CD8-positive, alpha-beta memory T cell (primary cell): ENCODE results near the gene REV3L. TPM values are rescaled to one million over a fixed set of nuclear protein-coding genes. Genes with fewer than 3 reads are reported as not detected.
"Not testable (repeated sequence)": the region's sequence is repeated elsewhere in the genome, so short reads cannot be mapped to it uniquely, and the experiment has no call there.

ENCODE experiments used
- CTCF ChIA-PET: fragments of 350-600 bp; sonication (Branson Sonifier 250); formaldehyde crosslinking; loops from one replicate; lab custom pipeline; 2021; ENCODE audit warnings: antibody characterized with exemption; lab: Charles Lee
- POLR2A ChIA-PET: fragments of 350-600 bp; sonication (Branson Sonifier 250); formaldehyde crosslinking; loops from one replicate; lab custom pipeline; 2021; ENCODE audit warnings: antibody characterized with exemption; lab: Charles Lee
- DNase-seq, 5 donors: peaks; one replicate each; pipeline versions ENCODE4 v3.0.0 to v3.0.0-alpha.2; 2020 to 2022; ENCODE audit warnings: mixed read lengths in 1 of 5
- H3K27ac ChIP-seq: one replicate; pipeline ENCODE4 v1.7.0; 2013; ENCODE audit warnings: low read depth, mild to moderate bottlenecking, low read length, moderate library complexity
- H3K27me3 ChIP-seq: 2 replicates; pipeline ENCODE4 v1.7.0; 2013; ENCODE audit warnings: low read length, mild to moderate bottlenecking; ENCODE audit not compliant: insufficient read depth, poor library complexity, severe bottlenecking
- H3K36me3 ChIP-seq: 2 replicates; pipeline ENCODE4 v1.7.0; 2013; ENCODE audit warnings: mild to moderate bottlenecking, low read length, moderate library complexity; ENCODE audit not compliant: insufficient read depth
- H3K4me1 ChIP-seq: 2 replicates; pipeline ENCODE4 v1.7.0; 2013; ENCODE audit warnings: mild to moderate bottlenecking, low read length, moderate library complexity; ENCODE audit not compliant: insufficient read depth
- H3K4me3 ChIP-seq: 2 replicates; pipeline ENCODE4 v1.7.0; 2013; ENCODE audit warnings: mild to moderate bottlenecking, low read length
- H3K9me3 ChIP-seq: 2 replicates; pipeline ENCODE4 v1.7.0; 2013; ENCODE audit warnings: mild to moderate bottlenecking, low read length
- H3K27ac Mint-ChIP-seq, 8 donors: one replicate each; pipeline ENCODE4 v1.8.0; 2020 to 2021; ENCODE audit warnings: mixed read lengths in 8 of 8, mild to moderate bottlenecking in 6 of 8, inconsistent platforms in 3 of 8, moderate library complexity in 3 of 8
- H3K27me3 Mint-ChIP-seq, 2 donors: one replicate each; pipeline ENCODE4 v1.8.0; 2020 to 2021; ENCODE audit warnings: mixed read lengths in 2 of 2, mild to moderate bottlenecking in 1 of 2, moderate library complexity in 1 of 2
- H3K36me3 Mint-ChIP-seq, 3 donors: one replicate each; pipeline ENCODE4 v1.8.0; 2020 to 2021; ENCODE audit warnings: mixed read lengths in 3 of 3, inconsistent platforms in 1 of 3, mild to moderate bottlenecking in 1 of 3
- H3K4me1 Mint-ChIP-seq, 3 donors: one replicate each; pipeline ENCODE4 v1.8.0; 2020 to 2021; ENCODE audit warnings: mixed read lengths in 3 of 3, inconsistent platforms in 1 of 3, mild to moderate bottlenecking in 1 of 3
- H3K4me3 Mint-ChIP-seq, 7 donors: one replicate each; pipeline ENCODE4 v1.8.0; 2020 to 2021; ENCODE audit warnings: mixed read lengths in 7 of 7, mild to moderate bottlenecking in 6 of 7, moderate library complexity in 4 of 7, inconsistent platforms in 2 of 7
- H3K9me3 Mint-ChIP-seq, 5 donors: one replicate each; pipeline ENCODE4 v1.8.0; 2020 to 2022; ENCODE audit warnings: mixed read lengths in 5 of 5, mild to moderate bottlenecking in 3 of 5, moderate library complexity in 2 of 5, inconsistent platforms in 1 of 5
- polyA plus RNA-seq: library from polyadenylated mRNA; unstranded; fragments of 300-500 nt; fragmentation: Illumina TruSeq; gene quantifications from one replicate; pipeline ENCODE4 v1.2.3, GENCODE V29; 2021
- total RNA-seq, 2 experiments: library from RNA; stranded (reverse); gene quantifications; one replicate each; pipeline ENCODE4 v1.2.3, GENCODE V29; 2021

REV3L gene
- total and polyA plus RNA-seq, 3 experiments from 2014 or later = 16.5 to 27.0 (median 20.8) TPM

- Mint-ChIP-seq H3K4me3 (no peak overlapping the region), H3K4me1 (peaks cover 15 to 21% (median 20%) of the 10 kb centered on the region in 3 donors), H3K27ac (peak overlapping the region in 3 of 8 donors; percentile 25 to 46 (median 36)), H3K27me3 (no peaks in the 10 kb centered on the region), H3K9me3 (no peaks in the 10 kb centered on the region), H3K36me3 (peaks cover under 1 to 22% (median 4%) of the 10 kb centered on the region in 3 donors)
- H3K27ac ChIP-seq = no peak overlapping the region
- POLR2A ChIA-PET = no interaction called here
- H3K4me3 ChIP-seq = no peak overlapping the region
- no peak for DNase-seq
- CTCF ChIA-PET = interaction anchor here (0.9 to 1.2 kb wide), 2 partner anchors 35 to 36 kb away, joined by 3 read pairs; a partner anchor contains a TSS
- no peaks in the 10 kb centered on the region for H3K27me3 ChIP-seq
- no peaks in the 10 kb centered on the region for H3K9me3 ChIP-seq
- no peaks in the 10 kb centered on the region for H3K36me3 ChIP-seq
- no peaks in the 10 kb centered on the region for H3K4me1 ChIP-seq
These were observed 188.5 kb downstream of the REV3L start for GRCh38 chr6:111294374-111294967.

- Histone ChIP-seq H3K27me3 (no peaks in the 10 kb centered on the region), H3K27ac (no peak overlapping the region), H3K36me3 (no peaks in the 10 kb centered on the region), H3K4me1 (no peaks in the 10 kb centered on the region), H3K9me3 (no peaks in the 10 kb centered on the region), H3K4me3 (no peak overlapping the region)
- Mint-ChIP-seq H3K27me3 (no peaks in the 10 kb centered on the region), H3K36me3 (peaks cover 0 to 20% (median 4%) of the 10 kb centered on the region in 3 donors), H3K4me1 (peaks cover 15 to 21% (median 20%) of the 10 kb centered on the region in 3 donors), H3K9me3 (no peaks in the 10 kb centered on the region), H3K4me3 (no peak overlapping the region), H3K27ac (peak overlapping the region in 2 of 8 donors; percentile 60 to 74)
- ChIA-PET POLR2A (no interaction called here), CTCF (no interaction called here)
- no peak for DNase-seq
These were observed 191.4 kb downstream of the REV3L start for GRCh38 chr6:111291336-111292259.

- H3K4me3 ChIP-seq, DNase-seq, CTCF ChIA-PET, H3K27me3 Mint-ChIP-seq, H3K9me3 ChIP-seq, H3K4me3 Mint-ChIP-seq, POLR2A ChIA-PET, H3K4me1 ChIP-seq, H3K27me3 ChIP-seq, H3K9me3 Mint-ChIP-seq, H3K27ac ChIP-seq, H3K36me3 ChIP-seq: not testable (repeated sequence)
- peak overlapping the region in 2 of 8 donors; percentile 32 to 42 for H3K27ac Mint-ChIP-seq
- H3K4me1 Mint-ChIP-seq = peaks cover 15 to 21% (median 20%) of the 10 kb centered on the region in 3 donors
- H3K36me3 Mint-ChIP-seq = peaks cover 0 to 17% (median 6%) of the 10 kb centered on the region in 3 donors
These were observed 192.2 kb downstream of the REV3L start for GRCh38 chr6:111290689-111291335.

GRCh38 chr6:111284356-111284755 is 198.7 kb downstream of the REV3L start:
- H3K27ac ChIP-seq, H3K4me1 Mint-ChIP-seq, POLR2A ChIA-PET, H3K27me3 ChIP-seq, H3K36me3 ChIP-seq, H3K4me3 ChIP-seq, H3K9me3 ChIP-seq, H3K9me3 Mint-ChIP-seq, H3K27me3 Mint-ChIP-seq, CTCF ChIA-PET, DNase-seq, H3K4me1 ChIP-seq, H3K4me3 Mint-ChIP-seq: not testable (repeated sequence)
- Mint-ChIP-seq H3K36me3 (peaks cover 21 to 45% (median 27%) of the 10 kb centered on the region in 3 donors), H3K27ac (peak overlapping the region in 1 of 8 donors; percentile 21)

- Mint-ChIP-seq H3K36me3 (peaks cover 26 to 50% (median 28%) of the 10 kb centered on the region in 3 donors), H3K4me3 (no peak overlapping the region), H3K27ac (peak overlapping the region in 2 of 8 donors; percentile 21 to 43), H3K27me3 (no peaks in the 10 kb centered on the region), H3K4me1 (peaks cover 0 to 9% (median 0%) of the 10 kb centered on the region in 3 donors), H3K9me3 (no peaks in the 10 kb centered on the region)
- Histone ChIP-seq H3K4me3 (no peak overlapping the region), H3K27ac (no peak overlapping the region), H3K27me3 (no peaks in the 10 kb centered on the region), H3K9me3 (no peaks in the 10 kb centered on the region), H3K36me3 (peaks cover 10% of the 10 kb centered on the region), H3K4me1 (no peaks in the 10 kb centered on the region)
- CTCF ChIA-PET = no interaction called here
- POLR2A ChIA-PET = no interaction called here
- no peak for DNase-seq
These were observed 199.3 kb downstream of the REV3L start for GRCh38 chr6:111283707-111284106.

- Histone ChIP-seq H3K27ac (no peak overlapping the region), H3K4me1 (no peaks in the 10 kb centered on the region), H3K27me3 (no peaks in the 10 kb centered on the region), H3K9me3 (no peaks in the 10 kb centered on the region), H3K4me3 (no peak overlapping the region), H3K36me3 (peaks cover 17% of the 10 kb centered on the region)
- Mint-ChIP-seq H3K27me3 (no peaks in the 10 kb centered on the region), H3K4me1 (peaks cover 0 to 9% (median 0%) of the 10 kb centered on the region in 3 donors), H3K36me3 (peaks cover 38 to 60% (median 39%) of the 10 kb centered on the region in 3 donors), H3K27ac (no peak overlapping the region), H3K4me3 (no peak overlapping the region), H3K9me3 (no peaks in the 10 kb centered on the region)
- ChIA-PET CTCF (no interaction called here), POLR2A (no interaction called here)
- no peak for DNase-seq
These were observed 200.5 kb downstream of the REV3L start for GRCh38 chr6:111282515-111282914.

GRCh38 chr6:111280445-111280955 is 202.5 kb downstream of the REV3L start:
- Mint-ChIP-seq H3K27ac (no peak overlapping the region), H3K36me3 (peaks cover 54 to 76% (median 58%) of the 10 kb centered on the region in 3 donors)

More at GRCh38 chr6:111280445-111280955, 202.5 kb downstream of the REV3L start:
- Histone ChIP-seq H3K27me3 (no peaks in the 10 kb centered on the region), H3K9me3 (no peaks in the 10 kb centered on the region), H3K4me1 (no peaks in the 10 kb centered on the region), H3K4me3 (no peak overlapping the region), H3K36me3 (peaks cover 27% of the 10 kb centered on the region), H3K27ac (no peak overlapping the region)
- Mint-ChIP-seq H3K27me3 (no peaks in the 10 kb centered on the region), H3K9me3 (peaks cover 3 to 9% (median 7%) of the 10 kb centered on the region in 5 donors), H3K4me3 (no peak overlapping the region), H3K4me1 (peaks cover 0 to 14% (median 5%) of the 10 kb centered on the region in 3 donors)
- CTCF ChIA-PET = no interaction called here
- POLR2A ChIA-PET = no interaction called here
- DNase-seq = no peak
